22Rv1 (cell line): ENCODE data around the gene BCKDHB.

Experiments
- CTCF ChIP-seq: fragments of 450-650 bp; IDR thresholded peaks from 2 replicates; pipeline ENCODE4 v1.5.1; 2017; ENCODE audit warnings: mild to moderate bottlenecking
- ZFX ChIP-seq: fragments of 450-650 bp; IDR thresholded peaks from 2 replicates; pipeline ENCODE4 v1.6.1; 2017; ENCODE audit warnings: antibody characterized with exemption, borderline replicate concordance

GRCh38 chr6:80161434-80161833 is 55.0 kb downstream of the BCKDHB start:
- no peak for TF ChIP-seq CTCF
- TF ChIP-seq ZFX, result no peak
